IPS-18c (cell line): ENCODE results near the gene GPC3.
A peak's percentile ranks its signal among the peaks of the same experiment; 100 is the strongest.
"Not testable (repeated sequence)": the region's sequence is repeated elsewhere in the genome, so short reads cannot be mapped to it uniquely, and the experiment has no call there.

Source experiments
- H3K4me3 ChIP-seq: 2 replicates; pipeline ENCODE4 v1.7.0; 2013; ENCODE audit warnings: low read depth, mild to moderate bottlenecking, low read length, moderate library complexity; ENCODE audit not compliant: insufficient read depth
- H3K9me3 ChIP-seq: one replicate; pipeline ENCODE4 v1.6.1; 2013; ENCODE audit warnings: mild to moderate bottlenecking, low read length, moderate library complexity; ENCODE audit not compliant: control insufficient read depth, insufficient read depth

Gene GPC3

GRCh38 chrX:134002921-134003615, 17.7 kb upstream of the GPC3 start:
- Histone ChIP-seq H3K9me3 (peaks cover 2% of the 10 kb centered on the region), H3K4me3 (no peak overlapping the region)

DNA sequence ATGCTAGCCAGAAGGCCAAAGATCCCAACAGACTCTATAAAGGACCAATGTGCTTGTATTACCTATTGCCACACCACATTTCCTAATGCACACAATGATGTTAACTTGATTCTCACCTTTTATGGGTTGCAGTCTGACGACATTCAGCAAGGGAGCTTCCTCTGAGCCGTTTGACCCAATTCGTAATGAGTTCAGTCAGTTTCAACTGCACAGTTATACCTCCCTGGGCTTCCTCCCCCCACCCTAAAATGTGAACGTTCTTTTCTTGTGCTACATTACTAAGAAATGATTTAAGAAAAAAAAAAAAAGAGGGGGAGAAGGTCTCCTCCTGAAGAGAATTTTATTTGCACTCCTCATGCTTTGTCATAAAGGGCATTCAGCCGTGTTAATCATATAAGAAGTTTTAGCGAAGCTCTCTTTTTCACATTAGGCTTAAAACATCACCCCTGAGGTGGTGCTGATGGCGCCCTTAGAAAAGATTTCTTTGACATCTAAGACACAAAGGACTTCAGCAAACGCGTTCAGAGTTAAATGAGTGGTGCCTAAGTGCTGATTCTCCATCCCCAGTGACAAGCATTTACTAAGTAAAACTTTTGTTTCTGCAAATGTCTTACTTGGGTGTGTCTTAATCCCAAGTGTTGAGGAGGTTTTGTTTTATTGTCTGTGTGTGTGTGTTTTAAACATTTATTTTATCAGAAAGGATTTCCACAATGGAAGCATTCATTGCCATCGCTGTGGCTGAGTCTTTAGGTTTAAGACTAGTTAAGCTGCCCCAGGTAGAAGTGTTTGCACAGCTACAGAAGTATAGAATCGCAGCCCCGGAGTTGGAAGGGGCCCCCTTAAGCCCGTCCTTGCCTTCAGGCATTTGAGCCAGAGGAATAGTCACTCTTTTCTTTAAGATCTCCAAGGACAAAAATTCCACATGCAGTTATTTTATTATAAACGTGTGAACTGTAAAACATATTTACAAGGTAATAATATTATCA, 15.2 kb upstream of the GPC3 start:
- Histone ChIP-seq H3K4me3 (no peak overlapping the region), H3K9me3 (peaks cover 2% of the 10 kb centered on the region)

DNA sequence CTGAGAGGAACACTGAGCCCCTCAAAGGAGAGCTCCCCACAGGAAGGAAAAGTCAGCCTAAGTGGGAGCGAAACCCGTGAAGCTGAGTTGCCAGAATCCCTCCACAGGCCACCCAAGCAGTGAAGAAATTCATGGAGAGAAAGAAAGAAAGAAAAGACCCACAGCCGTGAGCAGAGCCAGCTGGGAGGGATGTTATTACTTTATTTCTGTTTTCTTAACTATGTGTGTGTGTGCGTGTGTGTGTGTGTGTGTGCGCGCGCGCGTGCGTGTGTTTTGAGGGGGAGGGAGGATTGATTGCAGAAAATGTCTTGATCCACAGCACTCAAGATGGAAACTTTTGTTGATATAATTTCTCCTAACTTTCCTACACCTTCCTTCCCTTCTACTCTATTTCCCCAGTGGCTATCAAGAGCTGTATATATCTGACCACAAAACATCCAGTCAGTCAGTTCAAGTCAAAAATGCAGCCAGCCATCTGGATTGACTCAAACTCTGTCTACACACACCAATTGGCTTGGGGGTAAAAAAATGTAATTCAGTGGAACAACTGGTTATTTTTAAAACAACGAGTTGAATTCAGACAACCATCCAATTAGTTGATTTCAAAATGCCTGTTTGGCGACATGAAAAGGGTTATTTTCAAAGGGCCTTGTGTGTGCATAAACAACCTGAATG, 13.8 kb upstream of the GPC3 start:
- H3K4me3 ChIP-seq: no peak overlapping the region
- peaks cover 2% of the 10 kb centered on the region for H3K9me3 ChIP-seq

GRCh38 chrX:133995759-133996158, 10.4 kb upstream of the GPC3 start:
- Histone ChIP-seq H3K9me3 (peaks cover 2% of the 10 kb centered on the region), H3K4me3 (no peak overlapping the region)

- no peak overlapping the region for H3K4me3 ChIP-seq
- peaks cover 2% of the 10 kb centered on the region for H3K9me3 ChIP-seq
Observed at GRCh38 chrX:133994576-133994975, 9.2 kb upstream of the GPC3 start.

DNA sequence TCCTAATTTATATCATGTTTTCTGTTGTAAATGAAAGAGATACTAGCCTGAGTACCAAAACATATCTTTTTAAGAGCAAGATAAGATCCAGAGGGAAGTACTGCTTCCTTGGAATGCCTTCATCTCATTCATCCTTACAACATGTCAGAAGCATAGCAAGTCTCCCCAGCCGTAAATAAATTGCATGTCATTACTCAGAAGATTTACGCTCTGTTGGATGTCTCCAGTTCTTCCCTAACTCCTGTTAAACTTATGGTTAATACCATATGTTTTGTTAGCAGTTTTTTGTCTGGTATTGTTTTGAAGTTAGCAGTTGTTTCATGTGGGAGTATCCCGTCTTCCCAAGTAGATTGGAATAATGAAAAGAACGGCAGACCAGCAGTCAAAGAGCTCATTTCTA, 7.5 kb upstream of the GPC3 start:
- H3K9me3 ChIP-seq: peaks cover 2% of the 10 kb centered on the region
- no peak overlapping the region for H3K4me3 ChIP-seq

DNA sequence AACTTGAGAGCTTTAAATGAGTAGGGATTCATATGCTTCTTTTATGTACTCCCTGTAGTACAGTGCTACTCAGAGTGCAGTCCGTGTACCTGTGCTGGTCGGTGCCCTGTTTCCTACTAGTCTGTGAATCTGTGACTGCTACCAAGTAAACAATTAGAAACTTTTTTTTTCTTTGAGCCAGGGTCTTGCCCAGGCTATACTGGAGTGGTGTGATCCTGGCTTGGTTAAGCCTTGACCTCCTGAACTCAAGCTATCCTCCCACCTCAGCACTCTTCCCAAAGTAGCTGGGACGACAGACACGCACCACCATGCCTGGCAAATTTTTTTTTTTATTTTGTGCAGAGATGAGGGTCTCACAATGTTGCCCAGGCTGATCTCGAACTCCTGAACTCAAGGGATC, 6.4 kb upstream of the GPC3 start:
- H3K4me3 ChIP-seq: no peak overlapping the region
- H3K9me3 ChIP-seq: peaks cover 2% of the 10 kb centered on the region

- H3K4me3 ChIP-seq, H3K9me3 ChIP-seq: not testable (repeated sequence)
Observed at GRCh38 chrX:133991057-133991456, 5.7 kb upstream of the GPC3 start.

DNA sequence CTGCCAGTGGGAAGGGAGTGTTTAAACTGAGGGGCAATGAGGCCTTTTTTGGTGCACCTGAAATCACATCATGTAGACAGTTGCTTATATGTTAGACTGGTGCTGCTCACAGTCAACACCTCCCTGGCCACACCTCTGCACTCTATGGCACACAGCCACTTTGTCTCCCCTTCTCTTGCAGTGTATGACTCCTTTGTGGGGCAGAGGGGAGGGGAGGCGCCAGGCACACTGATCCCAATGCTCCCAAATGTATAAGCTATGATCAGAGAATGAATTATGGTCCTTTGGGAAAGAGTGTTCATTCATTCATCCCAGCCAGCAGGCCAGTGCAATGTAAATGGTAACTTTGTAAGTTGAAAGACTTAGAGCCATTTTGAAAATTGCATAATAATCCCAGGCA, 4.6 kb upstream of the GPC3 start:
- Histone ChIP-seq H3K4me3 (no peak overlapping the region), H3K9me3 (peaks cover 4% of the 10 kb centered on the region)

DNA sequence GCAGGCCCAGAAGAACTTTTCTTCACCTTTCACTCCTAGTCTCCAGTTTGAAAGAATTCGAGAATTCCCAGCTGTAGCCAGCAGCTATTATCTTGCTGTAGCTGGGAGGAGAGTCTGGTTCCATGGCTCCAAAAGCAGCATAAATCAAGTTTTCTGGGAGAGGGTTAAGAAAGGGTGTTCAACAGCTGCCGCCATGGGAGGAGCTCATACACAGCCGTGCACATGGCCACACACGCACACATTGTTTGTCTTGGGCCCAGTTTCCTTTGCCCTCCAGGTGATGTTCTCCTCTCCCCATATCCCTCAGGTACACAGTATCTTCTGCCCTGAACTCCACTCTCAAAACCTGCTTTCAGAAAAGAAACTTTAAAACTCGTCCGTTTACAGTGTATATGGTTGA, 4.1 kb upstream of the GPC3 start:
- H3K9me3 ChIP-seq: peaks cover 4% of the 10 kb centered on the region
- no peak overlapping the region for H3K4me3 ChIP-seq

DNA sequence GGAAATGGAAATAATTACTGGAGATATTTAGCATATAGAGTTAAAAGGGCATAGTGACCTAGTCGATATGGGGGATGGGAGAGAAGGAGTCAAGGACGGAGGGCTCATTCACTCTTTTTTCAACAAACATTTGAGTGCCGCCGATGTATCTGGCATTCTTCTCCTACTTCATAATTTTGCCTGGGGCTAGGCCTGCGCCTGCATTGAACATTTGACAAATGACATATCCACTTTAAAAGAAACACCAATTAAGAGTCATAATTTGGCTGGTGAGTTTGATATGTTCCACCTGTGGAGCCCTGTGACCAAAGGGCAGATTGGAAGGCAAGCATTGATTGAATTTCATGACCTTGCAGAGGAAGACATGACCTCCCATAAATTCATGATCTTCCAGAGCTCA, 2.6 kb upstream of the GPC3 start:
- H3K9me3 ChIP-seq: peaks cover 6% of the 10 kb centered on the region
- H3K4me3 ChIP-seq: no peak overlapping the region

DNA sequence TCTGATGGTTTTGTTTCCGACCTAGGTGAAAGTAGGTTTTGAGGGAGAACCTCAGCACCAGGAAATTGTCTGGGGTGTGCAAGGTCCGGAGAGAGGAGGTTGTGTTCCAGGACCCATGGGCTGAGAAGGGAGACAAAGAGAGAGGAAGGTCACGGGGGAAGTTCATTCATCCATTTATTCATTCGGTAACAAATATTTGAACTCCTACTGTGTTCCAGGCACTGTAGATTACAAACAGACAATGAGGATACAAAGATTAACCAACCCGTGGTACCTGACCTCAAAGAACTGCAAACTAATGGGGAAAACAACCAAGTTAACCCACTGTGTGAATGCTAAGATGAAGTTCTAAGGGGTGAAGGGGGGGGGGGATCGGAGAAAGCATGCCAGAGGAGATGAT, 1.8 kb upstream of the GPC3 start:
- Histone ChIP-seq H3K9me3 (peaks cover 9% of the 10 kb centered on the region), H3K4me3 (no peak overlapping the region)

GRCh38 chrX:133985967-133986683, 731 bp upstream of the GPC3 start:
- peak overlapping the region; percentile 40 for H3K4me3 ChIP-seq
- H3K9me3 ChIP-seq: peaks cover 7% of the 10 kb centered on the region

DNA sequence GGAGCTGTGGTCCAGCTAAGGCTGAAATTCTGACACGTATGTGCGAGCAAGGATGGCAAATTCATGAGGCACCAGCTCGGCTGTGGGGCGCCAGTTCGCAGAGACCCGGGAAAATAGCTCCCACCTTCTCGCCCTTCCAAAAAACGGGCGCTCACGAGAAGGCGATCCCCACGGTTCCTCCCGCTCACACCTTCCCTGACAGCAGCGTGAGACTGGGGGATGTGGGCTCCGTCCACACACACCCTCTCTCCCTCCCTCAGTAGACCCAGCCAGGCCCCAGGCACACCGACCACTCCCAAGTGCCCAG, 584 bp downstream of the GPC3 start:
- H3K9me3 ChIP-seq: peaks cover 7% of the 10 kb centered on the region
- H3K4me3 ChIP-seq: peak overlapping the region; percentile 48

DNA sequence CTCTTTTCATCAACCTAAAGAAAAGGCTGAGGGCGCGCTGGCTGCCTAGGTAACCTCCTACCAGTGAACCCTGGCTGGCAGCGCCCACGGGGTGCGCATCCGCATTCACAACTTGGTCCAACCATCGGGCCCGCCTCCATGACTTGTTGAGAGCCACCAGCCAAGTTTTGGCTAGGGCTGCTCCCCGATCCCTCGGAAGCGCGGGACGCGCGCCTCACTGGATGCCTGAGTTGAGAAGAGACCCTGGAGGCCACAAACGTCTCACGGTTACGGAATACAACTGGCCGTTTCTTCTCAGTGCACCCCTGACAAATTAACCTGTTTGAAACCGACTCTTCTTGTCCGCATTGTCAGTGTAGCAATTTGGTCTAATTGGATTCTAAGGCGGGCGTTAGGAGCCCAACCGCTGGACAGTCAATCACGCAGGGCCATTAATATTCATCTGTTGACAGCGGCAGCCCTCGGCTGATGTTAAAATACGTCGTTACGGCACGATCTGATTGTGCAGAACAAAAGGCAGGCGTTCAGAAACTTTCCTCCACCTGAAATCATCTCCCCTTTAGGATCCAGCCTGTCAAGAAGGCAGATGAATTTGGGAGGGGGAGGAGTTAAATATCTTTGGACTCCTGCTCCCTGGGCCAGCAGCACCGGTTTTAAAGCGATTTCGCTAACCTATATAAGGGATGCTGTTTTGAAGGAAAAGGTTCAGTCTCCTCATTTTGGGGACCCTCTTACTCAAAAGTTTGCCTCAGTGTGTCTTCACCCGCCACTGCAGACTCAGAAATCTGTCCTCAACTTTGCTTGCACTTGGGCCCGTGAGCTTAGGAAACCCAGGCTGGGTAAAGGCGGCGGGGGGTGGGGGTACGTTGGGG, 1.2 kb downstream of the GPC3 start:
- H3K9me3 ChIP-seq: peaks cover 7% of the 10 kb centered on the region
- peak overlapping the region; percentile 48 for H3K4me3 ChIP-seq

DNA sequence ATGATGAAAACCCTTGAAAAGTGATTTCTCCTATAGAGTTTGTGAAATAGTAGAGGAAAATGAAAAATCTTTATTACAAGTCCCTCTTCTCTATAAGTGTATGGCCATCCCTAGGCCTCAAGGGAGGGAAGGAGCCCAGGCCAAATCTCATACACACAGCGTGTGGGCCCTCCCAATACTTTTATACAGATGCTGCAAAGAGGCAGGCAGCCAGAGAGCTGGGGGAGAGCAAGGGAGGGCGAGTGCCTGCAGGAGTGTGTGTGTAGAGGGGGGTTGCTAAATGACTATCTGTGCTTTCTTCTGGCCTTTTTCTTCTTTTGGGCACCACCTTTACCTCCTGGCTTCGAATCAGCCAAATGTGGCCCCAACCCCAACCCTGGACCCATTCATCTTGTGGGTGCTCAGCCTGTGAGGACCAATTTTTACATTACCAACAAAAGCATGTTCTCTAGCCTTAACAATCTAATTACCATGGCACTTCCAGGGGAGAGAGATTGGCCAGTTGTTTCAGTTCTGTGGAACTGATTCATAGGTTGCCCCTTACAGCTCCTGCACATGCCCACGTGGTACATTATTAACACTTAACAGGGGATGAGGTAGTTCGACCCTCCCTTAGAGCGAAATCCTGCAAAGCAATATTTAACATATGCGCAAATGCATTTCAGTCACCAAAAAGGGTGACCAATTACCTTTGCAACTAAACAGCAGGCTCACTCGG, 2.0 kb downstream of the GPC3 start:
- H3K4me3 ChIP-seq: peak overlapping the region; percentile 48
- peaks cover 7% of the 10 kb centered on the region for H3K9me3 ChIP-seq
